H9 (cell line): ENCODE results near the gene ARID3A. TPM values are rescaled to one million over a fixed set of nuclear protein-coding genes. Genes with fewer than 3 reads are reported as not detected.

ENCODE experiments used
- DNase-seq: peaks from one replicate; pipeline ENCODE4 v3.0.0-alpha.2; 2017
- H2AFZ ChIP-seq: one replicate; pipeline ENCODE4 v1.6.1; 2013; ENCODE audit warnings: mild to moderate bottlenecking, low read length, control low read depth, moderate library complexity
- H2AK5ac ChIP-seq: 2 replicates; pipeline ENCODE4 v1.6.1; 2013; ENCODE audit warnings: low read length, control low read depth, mixed read lengths; ENCODE audit not compliant: insufficient read length
- H2BK120ac ChIP-seq: one replicate; pipeline ENCODE4 v1.6.1; 2013; ENCODE audit warnings: low read depth, mild to moderate bottlenecking, low read length, control low read depth, inconsistent platforms; ENCODE audit not compliant: poor library complexity, severe bottlenecking
- H2BK12ac ChIP-seq: 2 replicates; pipeline ENCODE4 v1.6.1; 2013; ENCODE audit warnings: low read length, control low read depth, mixed read lengths, low read depth; ENCODE audit not compliant: insufficient read length
- H2BK15ac ChIP-seq: 2 replicates; pipeline ENCODE4 v1.6.1; 2013; ENCODE audit warnings: low read depth, low read length, control low read depth
- H2BK20ac ChIP-seq: one replicate; pipeline ENCODE4 v1.6.1; 2013; ENCODE audit warnings: low read depth, mild to moderate bottlenecking, low read length, control low read depth, inconsistent platforms; ENCODE audit not compliant: poor library complexity, severe bottlenecking
- H2BK5ac ChIP-seq: 2 replicates; pipeline ENCODE4 v1.6.1; 2013; ENCODE audit warnings: low read length, control low read depth, mixed read lengths; ENCODE audit not compliant: insufficient read length
- H3K14ac ChIP-seq: 2 replicates; pipeline ENCODE4 v1.6.1; 2013; ENCODE audit warnings: low read length, control low read depth; ENCODE audit not compliant: insufficient read depth
- H3K18ac ChIP-seq: 2 replicates; pipeline ENCODE4 v1.6.1; 2013; ENCODE audit warnings: low read depth, mild to moderate bottlenecking, mixed read lengths, low read length, control low read depth; ENCODE audit not compliant: insufficient read length
- H3K23ac ChIP-seq: 2 replicates; pipeline ENCODE4 v1.6.1; 2013; ENCODE audit warnings: low read length, control low read depth, mixed read lengths, low read depth; ENCODE audit not compliant: insufficient read length
- H3K23me2 ChIP-seq: 2 replicates; pipeline ENCODE4 v1.6.1; 2013; ENCODE audit warnings: low read depth, mild to moderate bottlenecking, mixed read lengths, low read length, control low read depth; ENCODE audit not compliant: insufficient read length, poor library complexity, severe bottlenecking
- H3K27ac ChIP-seq: 2 replicates; pipeline ENCODE4 v1.5.1; 2013; ENCODE audit warnings: low read length, control low read depth, mixed read lengths, low read depth; ENCODE audit not compliant: insufficient read length
- H3K27me3 ChIP-seq: 2 replicates; pipeline ENCODE4 v1.6.1; 2013; ENCODE audit warnings: low read length, control low read depth, inconsistent platforms; ENCODE audit not compliant: insufficient read depth
- H3K4ac ChIP-seq: 2 replicates; pipeline ENCODE4 v1.6.1; 2013; ENCODE audit warnings: low read depth, mild to moderate bottlenecking, control low read depth, inconsistent platforms, low read length, moderate library complexity
- H3K4me1 ChIP-seq: 2 replicates; pipeline ENCODE4 v1.6.1; 2013; ENCODE audit warnings: low read length, control low read depth, inconsistent platforms; ENCODE audit not compliant: insufficient read depth
- H3K4me2 ChIP-seq: 2 replicates; pipeline ENCODE4 v1.6.1; 2013; ENCODE audit warnings: low read length, control low read depth, mixed read lengths; ENCODE audit not compliant: insufficient read length, insufficient read depth
- H3K56ac ChIP-seq: 2 replicates; pipeline ENCODE4 v1.6.1; 2013; ENCODE audit warnings: low read depth, mild to moderate bottlenecking, mixed read lengths, low read length, control low read depth; ENCODE audit not compliant: insufficient read length
- H3K79me1 ChIP-seq: 2 replicates; pipeline ENCODE4 v1.6.1; 2013; ENCODE audit warnings: low read depth, mild to moderate bottlenecking, moderate library complexity, low read length, control low read depth, inconsistent platforms; ENCODE audit not compliant: insufficient read depth, poor library complexity, severe bottlenecking
- H3K79me2 ChIP-seq: 2 replicates; pipeline ENCODE4 v1.6.1; 2013; ENCODE audit warnings: low read length, control low read depth, inconsistent platforms; ENCODE audit not compliant: insufficient read depth
- H3K9ac ChIP-seq: 2 replicates; pipeline ENCODE4 v1.6.1; 2013; ENCODE audit warnings: low read length, control low read depth, mixed read lengths; ENCODE audit not compliant: insufficient read length; ENCODE audit errors: extremely low read depth
- H3K9me3 ChIP-seq: one replicate; pipeline ENCODE4 v1.6.1; 2013; ENCODE audit warnings: low read depth, low read length, inconsistent platforms; ENCODE audit not compliant: control insufficient read depth
- H3T11ph ChIP-seq: one replicate; pipeline ENCODE4 v1.6.1; 2013; ENCODE audit warnings: mild to moderate bottlenecking, low read length, control low read depth, inconsistent platforms
- H4K20me1 ChIP-seq: one replicate; pipeline ENCODE4 v1.6.1; 2013; ENCODE audit not compliant: control insufficient read depth, insufficient read length, insufficient read depth
- H4K5ac ChIP-seq: 2 replicates; pipeline ENCODE4 v1.6.1; 2013; ENCODE audit warnings: low read depth, mild to moderate bottlenecking, mixed read lengths, low read length, control low read depth; ENCODE audit not compliant: insufficient read length
- H4K8ac ChIP-seq: replicated peaks from 2 replicates; pipeline ENCODE4 v1.6.1; 2013; ENCODE audit warnings: low read length, control low read depth, mixed read lengths, low read depth; ENCODE audit not compliant: insufficient read length
- H4K91ac ChIP-seq: 2 replicates; pipeline ENCODE4 v1.6.1; 2013; ENCODE audit warnings: low read depth, mild to moderate bottlenecking, moderate library complexity, mixed read lengths, low read length, control low read depth; ENCODE audit not compliant: insufficient read length
- H3K27ac Mint-ChIP-seq, 3 experiments: 2 replicates in 2 of 3; 3 replicates in 1 of 3; pipeline ENCODE4 v1.8.0; 2020 to 2021; ENCODE audit warnings: mixed read lengths in 3 of 3, mild to moderate bottlenecking in 1 of 3, moderate library complexity in 1 of 3
- H3K27me3 Mint-ChIP-seq: 2 replicates; pipeline ENCODE4 v1.8.0; 2021; ENCODE audit warnings: low read depth, mild to moderate bottlenecking, moderate library complexity, mixed read lengths
- H3K36me3 Mint-ChIP-seq, 3 experiments: 2 replicates in 2 of 3; 3 replicates in 1 of 3; pipeline ENCODE4 v1.8.0; 2020 to 2021; ENCODE audit warnings: low read depth in 3 of 3, mixed read lengths in 3 of 3; ENCODE audit not compliant: insufficient read depth in 1 of 3
- H3K4me1 Mint-ChIP-seq, 2 experiments: 2 replicates each; pipeline ENCODE4 v1.8.0; 2020; ENCODE audit warnings: mixed read lengths in 2 of 2
- H3K4me3 Mint-ChIP-seq, 2 experiments: 2 replicates in 1 of 2; 3 replicates in 1 of 2; pipeline ENCODE4 v1.8.0; 2020 to 2021; ENCODE audit warnings: mild to moderate bottlenecking in 2 of 2, mixed read lengths in 2 of 2, moderate library complexity in 1 of 2
- H3K9me3 Mint-ChIP-seq, 2 experiments: 2 replicates in 1 of 2; 3 replicates in 1 of 2; pipeline ENCODE4 v1.8.0; 2020; ENCODE audit warnings: mild to moderate bottlenecking in 2 of 2, mixed read lengths in 2 of 2, moderate library complexity in 1 of 2
- WGBS: extraction: QIAGEN DNeasy Blood & Tissue Kit; methylation state at CpG from one replicate; pipeline ENCODE4 v1.1.7; 2013; ENCODE audit warnings: missing lambda C conversion rate, low lambda C conversion rate, mixed read lengths; ENCODE audit not compliant: insufficient read length; ENCODE audit errors: extremely low coverage; 5-methylcytosine and 5-hydroxymethylcytosine counted together
- total RNA-seq: library from RNA; stranded (reverse); gene quantifications from 2 replicates; pipeline ENCODE4 v1.2.1, GENCODE V29; 2021
- TF ChIP-seq, protein P1 (sequence below): fragments of 200-600 bp; sonication (generic); conservative IDR thresholded peaks from 3 replicates; pipeline ENCODE4 v1.8.0; 2021; ENCODE audit warnings: antibody characterized with exemption, mild to moderate bottlenecking

The ARID3A gene
- total RNA-seq, 1 experiment from 2014 or later, result 98.3 TPM

DNA sequence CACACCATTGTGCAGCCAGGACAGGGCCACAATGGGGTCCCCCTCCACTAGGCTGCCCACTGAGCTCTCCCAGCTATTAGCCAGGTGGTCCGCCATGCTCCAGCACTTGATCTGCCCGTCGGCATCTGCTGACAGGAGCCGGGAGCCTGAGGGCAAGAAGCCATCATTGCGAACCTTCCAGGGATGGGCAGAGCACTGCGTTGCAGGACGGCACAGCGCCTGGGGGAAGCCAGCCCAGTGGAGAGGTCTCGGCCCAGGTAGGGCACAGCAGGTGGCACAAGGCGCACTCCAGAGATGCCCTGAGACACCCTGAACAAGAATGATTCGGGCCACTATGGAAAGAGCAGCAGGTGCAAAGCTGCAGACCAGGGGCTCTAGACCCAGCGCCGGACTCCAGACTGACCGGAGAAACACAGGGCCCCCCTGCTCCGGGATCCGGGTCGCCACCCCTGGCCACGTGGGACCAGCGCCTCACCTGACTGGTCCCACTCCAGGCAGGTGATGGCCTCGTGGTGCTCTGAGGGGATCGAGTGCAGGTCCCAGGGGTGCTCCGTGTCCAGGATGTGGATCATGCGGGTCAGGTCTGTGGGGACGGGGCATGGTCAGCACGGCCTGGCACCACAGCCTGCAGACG, 36.1 kb upstream of the ARID3A start:
- Histone ChIP-seq H4K5ac (no peak overlapping the region), H4K20me1 (peaks cover 2% of the 10 kb centered on the region), H3K23me2 (peaks cover 4% of the 10 kb centered on the region), H3K9ac (no peak overlapping the region), H3K56ac (no peak overlapping the region), H3K4me1 (no peaks in the 10 kb centered on the region), H3K18ac (no peak overlapping the region), H2BK20ac (no peak overlapping the region), H3K4ac (no peak overlapping the region), H3T11ph (no peak overlapping the region), H2BK120ac (no peak overlapping the region), H3K27ac (no peak overlapping the region), H2BK5ac (no peak overlapping the region), H2BK12ac (no peak overlapping the region), H2AK5ac (no peak overlapping the region), H4K91ac (no peak overlapping the region), H3K27me3 (no peaks in the 10 kb centered on the region), H2AFZ (no peak overlapping the region), H3K14ac (no peak overlapping the region), H3K23ac (no peak overlapping the region), H4K8ac (no peak overlapping the region), H3K4me2 (no peak overlapping the region), H3K79me2 (no peaks in the 10 kb centered on the region; the same call in 1 of the 2 replicates), H3K9me3 (no peaks in the 10 kb centered on the region), H2BK15ac (no peak overlapping the region), H3K79me1 (no peaks in the 10 kb centered on the region)
- H3K4me1 Mint-ChIP-seq, result peaks cover 3 to 4% of the 10 kb centered on the region in 2 experiments; a peak in 2 of 4 replicates
- no CpG with 5 or more reads among the region's 26 CpGs for WGBS
- peaks cover 0 to 37% (median 25%) of the 10 kb centered on the region in 3 experiments; a peak in 6 of 7 replicates for H3K36me3 Mint-ChIP-seq
- TF ChIP-seq, protein P1, sequence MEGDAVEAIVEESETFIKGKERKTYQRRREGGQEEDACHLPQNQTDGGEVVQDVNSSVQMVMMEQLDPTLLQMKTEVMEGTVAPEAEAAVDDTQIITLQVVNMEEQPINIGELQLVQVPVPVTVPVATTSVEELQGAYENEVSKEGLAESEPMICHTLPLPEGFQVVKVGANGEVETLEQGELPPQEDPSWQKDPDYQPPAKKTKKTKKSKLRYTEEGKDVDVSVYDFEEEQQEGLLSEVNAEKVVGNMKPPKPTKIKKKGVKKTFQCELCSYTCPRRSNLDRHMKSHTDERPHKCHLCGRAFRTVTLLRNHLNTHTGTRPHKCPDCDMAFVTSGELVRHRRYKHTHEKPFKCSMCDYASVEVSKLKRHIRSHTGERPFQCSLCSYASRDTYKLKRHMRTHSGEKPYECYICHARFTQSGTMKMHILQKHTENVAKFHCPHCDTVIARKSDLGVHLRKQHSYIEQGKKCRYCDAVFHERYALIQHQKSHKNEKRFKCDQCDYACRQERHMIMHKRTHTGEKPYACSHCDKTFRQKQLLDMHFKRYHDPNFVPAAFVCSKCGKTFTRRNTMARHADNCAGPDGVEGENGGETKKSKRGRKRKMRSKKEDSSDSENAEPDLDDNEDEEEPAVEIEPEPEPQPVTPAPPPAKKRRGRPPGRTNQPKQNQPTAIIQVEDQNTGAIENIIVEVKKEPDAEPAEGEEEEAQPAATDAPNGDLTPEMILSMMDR, result no peak
- H3K27me3 Mint-ChIP-seq, result peaks cover 4% of the 10 kb centered on the region; the same call in 1 of the 2 replicates
- no peak for DNase-seq
- H3K27ac Mint-ChIP-seq, result no peak overlapping the region
- H3K9me3 Mint-ChIP-seq, result no peaks in the 10 kb centered on the region; a peak in 1 of 5 replicates
- H3K4me3 Mint-ChIP-seq, result no peak overlapping the region
